OCI-LY1 (cell line): ENCODE data around the gene RRAGD.

Source experiments
- H2AFZ ChIP-seq: fragments of 200-600 bp; sonication (generic), shearing (Covaris generic); 2 replicates; pipeline ENCODE4 v1.6.0; 2014; ENCODE audit warnings: antibody characterized with exemption, mild to moderate bottlenecking, low read length
- H3F3A ChIP-seq: fragments of 200-600 bp; sonication (generic), shearing (Covaris generic); 2 replicates; pipeline ENCODE4 v1.6.0; 2014; ENCODE audit warnings: mild to moderate bottlenecking, antibody characterized with exemption, low read length, moderate library complexity; ENCODE audit not compliant: insufficient read depth
- H3K27ac ChIP-seq: fragments of 200-600 bp; sonication (generic); 2 replicates; pipeline ENCODE4 v1.5.1; 2014; ENCODE audit warnings: low read length, mixed run types, mild to moderate bottlenecking, low read depth; ENCODE audit not compliant: poor library complexity, severe bottlenecking
- H3K27me3 ChIP-seq: fragments of 200-600 bp; sonication (generic); 2 replicates; pipeline ENCODE4 v1.6.0; 2014; ENCODE audit warnings: antibody characterized with exemption, mild to moderate bottlenecking, low read length, moderate library complexity; ENCODE audit not compliant: insufficient read depth
- H3K36me3 ChIP-seq: fragments of 200-600 bp; sonication (generic); 2 replicates; pipeline ENCODE4 v1.6.1; 2014; ENCODE audit warnings: mild to moderate bottlenecking, antibody characterized with exemption, low read length, moderate library complexity, mixed read lengths; ENCODE audit not compliant: insufficient read depth
- H3K4me1 ChIP-seq: fragments of 200-600 bp; sonication (generic); 2 replicates; pipeline ENCODE4 v1.5.1; 2014; ENCODE audit warnings: mild to moderate bottlenecking, low read length, moderate library complexity; ENCODE audit not compliant: insufficient read depth, severe bottlenecking
- H3K4me2 ChIP-seq: fragments of 200-600 bp; sonication (generic), shearing (Covaris generic); 2 replicates; pipeline ENCODE4 v1.6.1; 2014; ENCODE audit warnings: low read length
- H3K4me3 ChIP-seq: fragments of 200-600 bp; sonication (generic); 2 replicates; pipeline ENCODE4 v1.5.1; 2014; ENCODE audit warnings: low read length, low read depth, mild to moderate bottlenecking, mixed read lengths; ENCODE audit not compliant: poor library complexity, severe bottlenecking
- H3K79me2 ChIP-seq: fragments of 200-600 bp; shearing (Covaris generic); 2 replicates; pipeline ENCODE4 v1.6.1; 2016; ENCODE audit warnings: mixed run types, low read length, mixed read lengths; ENCODE audit not compliant: insufficient read depth
- H3K9ac ChIP-seq: fragments of 200-600 bp; sonication (generic), shearing (Covaris generic); 2 replicates; pipeline ENCODE4 v1.6.1; 2014; ENCODE audit warnings: mild to moderate bottlenecking, low read length, mixed read lengths
- H3K9me2 ChIP-seq: fragments of 200-600 bp; sonication (generic), shearing (Covaris generic); 2 replicates; pipeline ENCODE4 v1.6.1; 2014; ENCODE audit warnings: low read depth, mild to moderate bottlenecking, low read length, mixed read lengths
- H3K9me3 ChIP-seq: fragments of 200-600 bp; shearing (Covaris generic); 2 replicates; pipeline ENCODE4 v1.6.1; 2014; ENCODE audit warnings: low read length, mixed read lengths
- H4K20me1 ChIP-seq: fragments of 200-600 bp; sonication (generic), shearing (Covaris generic); 2 replicates; pipeline ENCODE4 v1.6.0; 2016; ENCODE audit warnings: mild to moderate bottlenecking, low read length; ENCODE audit not compliant: insufficient read depth
- EZH2 ChIP-seq: fragments of 200-600 bp; sonication (generic), shearing (Covaris generic); IDR thresholded peaks from 2 replicates; pipeline ENCODE4 v1.8.0; 2017; ENCODE audit warnings: borderline replicate concordance, mixed run types, mild to moderate bottlenecking, antibody characterized with exemption, low read length, moderate library complexity, mixed read lengths
- TF ChIP-seq, protein P1 (sequence below): fragments of 200-600 bp; sonication (generic), shearing (Covaris generic); IDR thresholded peaks from 2 replicates; pipeline ENCODE4 v1.5.1; 2017; ENCODE audit warnings: mild to moderate bottlenecking, antibody characterized with exemption, low read length, moderate library complexity, mixed read lengths

The RRAGD gene

DNA sequence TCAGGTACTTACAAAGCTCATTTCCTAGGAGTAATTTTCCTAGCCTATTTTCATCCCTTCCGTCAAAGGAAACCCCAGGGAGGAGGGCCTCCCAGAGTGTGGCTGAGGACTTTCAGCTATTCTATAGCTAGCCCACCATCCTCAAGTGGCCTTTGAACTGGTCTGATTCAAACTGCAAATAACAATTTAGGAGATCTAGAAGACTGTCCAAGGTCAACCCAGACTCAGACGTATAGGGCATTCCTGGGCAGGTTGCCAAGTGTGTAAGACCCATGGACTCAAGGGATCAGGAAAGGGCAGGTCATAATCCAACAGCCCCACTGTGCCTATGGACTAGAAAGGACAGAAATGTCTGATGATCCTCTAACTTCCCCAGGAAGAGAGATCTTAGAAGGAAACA is 2.1 kb upstream of the RRAGD start:
- H3K36me3 ChIP-seq = no peaks in the 10 kb centered on the region
- no peak overlapping the region for H3K27ac ChIP-seq
- H2AFZ ChIP-seq = no peak overlapping the region
- no peak overlapping the region for H3K4me3 ChIP-seq
- no peaks in the 10 kb centered on the region for H3F3A ChIP-seq
- no peaks in the 10 kb centered on the region for H3K9me2 ChIP-seq
- no peaks in the 10 kb centered on the region for H3K79me2 ChIP-seq
- H3K4me1 ChIP-seq = peaks cover 24% of the 10 kb centered on the region
- peaks cover 5% of the 10 kb centered on the region; the same call in 1 of the 2 replicates for H3K27me3 ChIP-seq
- H3K9me3 ChIP-seq = no peaks in the 10 kb centered on the region
- no peak overlapping the region for H3K4me2 ChIP-seq
- no peak overlapping the region for H3K9ac ChIP-seq
- TF ChIP-seq, protein P1, sequence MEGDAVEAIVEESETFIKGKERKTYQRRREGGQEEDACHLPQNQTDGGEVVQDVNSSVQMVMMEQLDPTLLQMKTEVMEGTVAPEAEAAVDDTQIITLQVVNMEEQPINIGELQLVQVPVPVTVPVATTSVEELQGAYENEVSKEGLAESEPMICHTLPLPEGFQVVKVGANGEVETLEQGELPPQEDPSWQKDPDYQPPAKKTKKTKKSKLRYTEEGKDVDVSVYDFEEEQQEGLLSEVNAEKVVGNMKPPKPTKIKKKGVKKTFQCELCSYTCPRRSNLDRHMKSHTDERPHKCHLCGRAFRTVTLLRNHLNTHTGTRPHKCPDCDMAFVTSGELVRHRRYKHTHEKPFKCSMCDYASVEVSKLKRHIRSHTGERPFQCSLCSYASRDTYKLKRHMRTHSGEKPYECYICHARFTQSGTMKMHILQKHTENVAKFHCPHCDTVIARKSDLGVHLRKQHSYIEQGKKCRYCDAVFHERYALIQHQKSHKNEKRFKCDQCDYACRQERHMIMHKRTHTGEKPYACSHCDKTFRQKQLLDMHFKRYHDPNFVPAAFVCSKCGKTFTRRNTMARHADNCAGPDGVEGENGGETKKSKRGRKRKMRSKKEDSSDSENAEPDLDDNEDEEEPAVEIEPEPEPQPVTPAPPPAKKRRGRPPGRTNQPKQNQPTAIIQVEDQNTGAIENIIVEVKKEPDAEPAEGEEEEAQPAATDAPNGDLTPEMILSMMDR = no peak
- TF ChIP-seq EZH2 = no peak
- no peaks in the 10 kb centered on the region for H4K20me1 ChIP-seq

DNA sequence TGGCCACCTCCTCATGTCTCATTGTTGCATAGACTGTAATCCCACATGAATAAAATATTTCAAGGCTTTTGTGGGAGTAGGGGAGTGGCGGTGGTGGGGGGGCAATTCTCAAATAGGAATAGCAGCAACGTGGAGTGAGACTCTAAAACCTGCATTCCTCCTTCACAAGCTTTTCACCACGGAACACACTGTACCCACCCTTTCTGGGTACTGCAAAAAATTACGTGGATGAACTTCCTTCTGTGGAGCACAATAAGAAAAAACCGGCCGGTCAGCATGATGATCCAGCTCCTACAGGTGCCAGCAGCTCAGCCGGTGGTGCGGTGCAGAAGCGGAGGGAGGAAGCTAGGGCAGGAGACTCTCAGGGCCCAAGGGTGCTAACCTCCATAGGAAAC is 930 bp upstream of the RRAGD start:
- Histone ChIP-seq H2AFZ (0 out of 2 replicates have a peak overlapping the region, but pooled peaks have one; percentile 4), H3K4me3 (peak overlapping the region; percentile 69), H3K27me3 (peaks cover 5% of the 10 kb centered on the region)

DNA sequence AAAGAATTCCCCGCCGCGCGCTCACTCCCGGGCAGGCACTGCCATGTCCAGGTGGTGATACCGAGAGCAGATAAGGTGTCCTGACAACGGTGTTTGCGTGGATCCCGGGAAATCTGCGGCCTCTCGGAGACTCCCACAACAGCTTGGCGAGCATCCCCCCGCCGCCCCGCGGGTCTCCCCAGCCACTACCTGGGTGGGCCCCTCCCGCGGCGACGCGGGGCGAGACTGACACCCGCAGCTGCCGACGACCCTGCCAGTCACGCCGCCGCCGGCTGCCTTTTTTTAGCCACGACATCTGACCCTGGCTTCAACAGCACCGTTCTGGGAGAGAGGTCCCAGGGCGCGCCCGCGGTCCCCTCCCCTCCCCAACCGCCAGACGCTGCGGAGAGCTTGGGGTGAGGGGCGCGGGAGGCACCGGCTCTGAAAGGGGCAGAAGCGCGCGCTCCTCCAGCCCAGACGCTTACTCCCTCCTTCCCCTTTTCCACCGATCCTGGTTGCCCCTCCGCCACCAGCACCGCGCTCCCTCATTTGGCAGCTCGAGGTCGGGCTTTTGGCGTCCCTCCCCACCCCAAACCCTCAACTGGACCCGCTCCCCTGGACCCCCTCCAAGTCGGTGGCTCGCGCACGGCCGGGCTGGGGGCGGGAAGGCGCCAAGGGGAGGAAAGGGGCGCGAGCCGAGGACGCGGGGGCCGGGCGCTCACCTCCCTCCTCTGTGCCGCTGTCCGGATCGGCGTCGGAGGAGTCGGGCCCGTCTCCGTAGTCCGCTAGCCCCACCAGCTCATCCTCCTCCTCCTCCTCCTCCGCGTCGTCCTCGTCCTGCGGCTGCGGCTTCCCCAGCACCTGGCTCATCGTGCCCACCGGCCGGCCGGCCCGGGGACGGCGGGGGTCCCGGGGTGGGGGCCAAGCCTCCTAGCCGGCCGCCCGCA is 665 bp downstream of the RRAGD start:
- H3K27ac ChIP-seq = no peak overlapping the region
- TF ChIP-seq EZH2 = no peak
- TF ChIP-seq, protein P1 = no peak

More for the DNA sequence above, 930 bp upstream of the RRAGD start:
- Histone ChIP-seq H3K4me2 (peak overlapping the region; percentile 83), H3K4me1 (peaks cover 24% of the 10 kb centered on the region), H3K9me3 (no peaks in the 10 kb centered on the region), H3F3A (no peaks in the 10 kb centered on the region), H4K20me1 (no peaks in the 10 kb centered on the region), H3K27ac (no peak overlapping the region), H3K79me2 (no peaks in the 10 kb centered on the region), H3K36me3 (no peaks in the 10 kb centered on the region), H3K9ac (no peak overlapping the region; the same call in 1 of the 2 replicates), H3K9me2 (no peaks in the 10 kb centered on the region)
- TF ChIP-seq, protein P1 = no peak
- TF ChIP-seq EZH2 = no peak

More for the DNA sequence above, 665 bp downstream of the RRAGD start:
- Histone ChIP-seq H3F3A (no peaks in the 10 kb centered on the region), H3K9me3 (no peaks in the 10 kb centered on the region), H4K20me1 (no peaks in the 10 kb centered on the region), H3K9ac (peak overlapping the region; percentile 54), H3K79me2 (no peaks in the 10 kb centered on the region), H3K27me3 (peaks cover 5% of the 10 kb centered on the region), H3K4me3 (peak overlapping the region; percentile 69), H3K9me2 (no peaks in the 10 kb centered on the region), H3K36me3 (no peaks in the 10 kb centered on the region), H2AFZ (no peak overlapping the region), H3K4me2 (peak overlapping the region; percentile 83), H3K4me1 (peaks cover 24% of the 10 kb centered on the region)
